ENCODE results near the gene SELENOF. TPM values are rescaled to one million over a fixed set of nuclear protein-coding genes. Genes with fewer than 3 reads are reported as not detected.
"Not testable (repeated sequence)": the region's sequence is repeated elsewhere in the genome, so short reads cannot be mapped to it uniquely, and the experiment has no call there.

The SELENOF gene
- total RNA-seq, 1 donor = 182 TPM

DNA sequence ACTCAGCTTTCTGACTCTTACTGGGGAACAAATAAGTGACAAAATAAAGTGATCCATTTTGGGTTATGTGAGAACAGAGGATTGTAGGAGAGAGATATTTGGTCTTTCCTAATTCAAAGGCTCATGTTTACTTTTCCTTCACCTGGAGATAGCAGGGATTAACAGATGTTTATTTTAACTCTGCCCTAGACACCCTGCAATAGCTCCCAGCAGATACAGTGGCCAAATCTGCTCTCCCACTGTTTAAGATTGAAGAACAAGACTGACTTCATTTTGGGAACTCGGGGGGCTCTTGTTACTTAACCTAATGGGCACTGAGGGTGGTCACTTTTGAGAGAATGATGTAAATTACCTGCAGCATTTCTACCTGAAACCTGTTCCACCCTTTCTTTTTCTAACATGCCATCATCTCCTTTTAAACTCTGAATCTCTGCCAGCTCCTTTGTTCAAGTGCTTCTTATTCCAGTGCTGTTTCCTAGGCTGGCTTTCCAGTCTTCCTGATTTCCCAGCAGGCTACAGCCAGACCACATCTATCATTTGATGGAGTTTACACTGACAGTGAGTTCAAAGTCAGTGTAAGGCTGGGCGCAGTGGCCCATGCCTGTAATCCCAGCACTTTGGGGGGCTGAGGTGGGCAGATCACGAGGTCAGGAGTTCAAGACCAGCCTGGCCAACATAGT lies 90.0 kb downstream of the SELENOF start:
- no peak for DNase-seq (ENCODE audit: insufficient read length, low spot score, missing footprints)
- no peak overlapping the region for H3K4me2 ChIP-seq (ENCODE audit: insufficient read depth, low read length)
- no peak overlapping the region for H3K27ac ChIP-seq (ENCODE audit: low read depth, low read length)
- H2AFZ ChIP-seq (ENCODE audit: low read length) = no peak overlapping the region
- no peaks in the 10 kb centered on the region for H3K79me2 ChIP-seq (ENCODE audit: insufficient read depth, low read length)
- no peaks in the 10 kb centered on the region for H3K9me3 ChIP-seq (ENCODE audit: low read depth, low read length)
- H4K20me1 ChIP-seq (ENCODE audit: insufficient read depth, low read length) = no peaks in the 10 kb centered on the region
- H3K4me3 ChIP-seq (ENCODE audit: insufficient read depth, low read length) = no peak overlapping the region
- H3K27me3 ChIP-seq (ENCODE audit: insufficient read depth, low read length) = peaks cover 17% of the 10 kb centered on the region
- TF ChIP-seq, protein P1, sequence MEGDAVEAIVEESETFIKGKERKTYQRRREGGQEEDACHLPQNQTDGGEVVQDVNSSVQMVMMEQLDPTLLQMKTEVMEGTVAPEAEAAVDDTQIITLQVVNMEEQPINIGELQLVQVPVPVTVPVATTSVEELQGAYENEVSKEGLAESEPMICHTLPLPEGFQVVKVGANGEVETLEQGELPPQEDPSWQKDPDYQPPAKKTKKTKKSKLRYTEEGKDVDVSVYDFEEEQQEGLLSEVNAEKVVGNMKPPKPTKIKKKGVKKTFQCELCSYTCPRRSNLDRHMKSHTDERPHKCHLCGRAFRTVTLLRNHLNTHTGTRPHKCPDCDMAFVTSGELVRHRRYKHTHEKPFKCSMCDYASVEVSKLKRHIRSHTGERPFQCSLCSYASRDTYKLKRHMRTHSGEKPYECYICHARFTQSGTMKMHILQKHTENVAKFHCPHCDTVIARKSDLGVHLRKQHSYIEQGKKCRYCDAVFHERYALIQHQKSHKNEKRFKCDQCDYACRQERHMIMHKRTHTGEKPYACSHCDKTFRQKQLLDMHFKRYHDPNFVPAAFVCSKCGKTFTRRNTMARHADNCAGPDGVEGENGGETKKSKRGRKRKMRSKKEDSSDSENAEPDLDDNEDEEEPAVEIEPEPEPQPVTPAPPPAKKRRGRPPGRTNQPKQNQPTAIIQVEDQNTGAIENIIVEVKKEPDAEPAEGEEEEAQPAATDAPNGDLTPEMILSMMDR (IDR thresholded peaks at IDR 0.05; ENCODE audit: extremely low read depth, low read depth, low read length) = no peak
- no peaks in the 10 kb centered on the region for H3K36me3 ChIP-seq (ENCODE audit: insufficient read depth, low read length)
- H3K4me1 ChIP-seq (ENCODE audit: insufficient read depth, low read length) = no peaks in the 10 kb centered on the region

DNA sequence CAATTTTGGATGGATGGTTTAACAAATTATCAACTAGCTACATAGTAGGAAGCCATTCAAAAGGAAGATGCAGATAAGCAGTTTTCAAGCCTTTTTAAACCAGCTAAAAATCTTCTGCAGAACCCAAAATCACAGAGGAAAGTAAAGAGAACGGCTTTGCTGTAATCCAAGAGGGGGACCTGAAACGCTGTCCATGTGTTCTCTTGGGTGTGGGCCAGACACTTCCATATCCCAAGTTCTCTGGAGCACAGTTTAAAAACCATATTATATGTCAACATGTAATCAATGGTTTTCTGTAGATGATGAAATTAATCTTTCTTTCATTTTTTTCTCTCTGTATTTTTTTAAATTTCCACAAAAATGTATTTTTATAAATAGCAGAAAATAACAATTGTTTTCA lies 90.5 kb downstream of the SELENOF start:
- no peaks in the 10 kb centered on the region for H3K79me2 ChIP-seq (ENCODE audit: insufficient read depth, low read length)
- H2AFZ ChIP-seq (ENCODE audit: low read length) = no peak overlapping the region
- H3K27me3 ChIP-seq (ENCODE audit: insufficient read depth, low read length) = peaks cover 17% of the 10 kb centered on the region
- H3K4me3 ChIP-seq (ENCODE audit: insufficient read depth, low read length) = no peak overlapping the region
- H3K4me1 ChIP-seq (ENCODE audit: insufficient read depth, low read length) = no peaks in the 10 kb centered on the region
- no peaks in the 10 kb centered on the region for H3K36me3 ChIP-seq (ENCODE audit: insufficient read depth, low read length)
- no peak overlapping the region for H3K27ac ChIP-seq (ENCODE audit: low read depth, low read length)
- TF ChIP-seq, protein P1 (IDR thresholded peaks at IDR 0.05; ENCODE audit: extremely low read depth, low read depth, low read length) = no peak
- no peaks in the 10 kb centered on the region for H4K20me1 ChIP-seq (ENCODE audit: insufficient read depth, low read length)
- no peaks in the 10 kb centered on the region for H3K9me3 ChIP-seq (ENCODE audit: low read depth, low read length)
- H3K4me2 ChIP-seq (ENCODE audit: insufficient read depth, low read length) = no peak overlapping the region
- DNase-seq (ENCODE audit: insufficient read length, low spot score, missing footprints) = no peak

DNA sequence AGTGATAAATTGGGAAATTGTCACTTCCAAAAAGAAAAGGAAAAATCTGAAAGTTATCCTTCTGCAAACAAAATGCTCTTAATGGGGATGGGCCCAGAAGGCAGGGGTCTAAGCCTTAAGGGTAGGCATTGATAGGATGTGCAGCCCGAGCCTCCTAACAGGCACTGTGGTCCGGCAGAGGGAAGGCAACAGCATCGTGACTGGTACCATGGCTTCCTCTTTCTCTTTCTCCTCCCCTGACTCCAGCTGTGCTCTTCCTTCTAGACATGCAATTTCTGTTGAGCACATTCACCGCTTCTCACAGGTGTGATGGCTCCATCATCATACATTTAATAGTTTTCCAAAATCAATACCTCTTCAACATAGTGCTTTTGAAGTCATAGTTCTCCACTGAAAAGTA lies 91.5 kb downstream of the SELENOF start:
- TF ChIP-seq, protein P1 (IDR thresholded peaks at IDR 0.05; ENCODE audit: extremely low read depth, low read depth, low read length) = no peak
- no peak overlapping the region for H3K4me3 ChIP-seq (ENCODE audit: insufficient read depth, low read length)
- H3K27ac ChIP-seq (ENCODE audit: low read depth, low read length) = no peak overlapping the region
- no peak overlapping the region for H2AFZ ChIP-seq (ENCODE audit: low read length)
- H4K20me1 ChIP-seq (ENCODE audit: insufficient read depth, low read length) = no peaks in the 10 kb centered on the region
- no peak overlapping the region for H3K4me2 ChIP-seq (ENCODE audit: insufficient read depth, low read length)
- H3K79me2 ChIP-seq (ENCODE audit: insufficient read depth, low read length) = no peaks in the 10 kb centered on the region
- H3K4me1 ChIP-seq (ENCODE audit: insufficient read depth, low read length) = no peaks in the 10 kb centered on the region
- DNase-seq (ENCODE audit: insufficient read length, low spot score, missing footprints) = no peak
- peaks cover 17% of the 10 kb centered on the region for H3K27me3 ChIP-seq (ENCODE audit: insufficient read depth, low read length)
- H3K36me3 ChIP-seq (ENCODE audit: insufficient read depth, low read length) = no peaks in the 10 kb centered on the region
- no peaks in the 10 kb centered on the region for H3K9me3 ChIP-seq (ENCODE audit: low read depth, low read length)

DNA sequence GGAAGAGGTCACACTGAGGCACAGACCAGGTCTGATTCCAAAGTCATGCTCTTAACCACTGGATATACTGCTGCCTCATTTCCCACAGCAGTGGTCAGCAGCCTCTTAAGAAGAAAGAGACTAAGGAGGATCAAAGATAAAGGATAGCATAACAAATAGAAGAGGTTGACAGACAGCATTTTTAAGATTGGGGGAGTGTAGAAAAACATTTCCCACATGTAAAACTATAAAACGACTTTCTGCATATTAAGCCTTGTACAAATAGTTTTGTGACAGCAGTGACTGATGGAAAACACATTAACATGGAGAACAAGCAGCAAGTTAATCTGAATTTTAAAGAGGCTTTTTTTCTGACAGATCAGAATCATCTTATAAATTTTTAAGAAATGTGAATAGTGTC lies 92.0 kb downstream of the SELENOF start:
- no peak overlapping the region for H3K4me2 ChIP-seq (ENCODE audit: insufficient read depth, low read length)
- H3K9me3 ChIP-seq (ENCODE audit: low read depth, low read length) = no peaks in the 10 kb centered on the region
- no peaks in the 10 kb centered on the region for H4K20me1 ChIP-seq (ENCODE audit: insufficient read depth, low read length)
- no peak for DNase-seq (ENCODE audit: insufficient read length, low spot score, missing footprints)
- H2AFZ ChIP-seq (ENCODE audit: low read length) = no peak overlapping the region
- no peaks in the 10 kb centered on the region for H3K79me2 ChIP-seq (ENCODE audit: insufficient read depth, low read length)
- no peaks in the 10 kb centered on the region for H3K36me3 ChIP-seq (ENCODE audit: insufficient read depth, low read length)
- no peak overlapping the region for H3K4me3 ChIP-seq (ENCODE audit: insufficient read depth, low read length)
- H3K27ac ChIP-seq (ENCODE audit: low read depth, low read length) = no peak overlapping the region
- TF ChIP-seq, protein P1 (IDR thresholded peaks at IDR 0.05; ENCODE audit: extremely low read depth, low read depth, low read length) = no peak
- H3K4me1 ChIP-seq (ENCODE audit: insufficient read depth, low read length) = no peaks in the 10 kb centered on the region
- H3K27me3 ChIP-seq (ENCODE audit: insufficient read depth, low read length) = peaks cover 17% of the 10 kb centered on the region

DNA sequence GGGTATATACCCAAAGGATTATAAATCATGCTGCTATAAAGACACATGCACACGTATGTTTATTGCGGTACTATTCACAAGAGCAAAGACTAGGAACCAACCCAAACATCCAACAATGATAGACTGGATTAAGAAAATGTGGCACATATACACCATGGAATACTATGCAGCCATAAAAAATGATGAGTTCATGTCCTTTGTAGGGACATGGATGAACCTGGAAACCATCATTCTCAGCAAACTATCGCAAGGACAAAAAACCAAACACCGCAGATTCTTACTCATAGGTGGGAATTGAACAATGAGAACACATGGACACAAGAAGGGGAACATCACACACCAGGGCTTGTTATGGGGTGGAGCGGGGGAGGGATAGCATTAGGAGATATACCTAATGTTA lies 94.0 kb downstream of the SELENOF start:
- H4K20me1 ChIP-seq (ENCODE audit: insufficient read depth, low read length); H3K36me3 ChIP-seq (ENCODE audit: insufficient read depth, low read length); H3K4me3 ChIP-seq (ENCODE audit: insufficient read depth, low read length); H3K4me1 ChIP-seq (ENCODE audit: insufficient read depth, low read length); H2AFZ ChIP-seq (ENCODE audit: low read length); H3K79me2 ChIP-seq (ENCODE audit: insufficient read depth, low read length); H3K27ac ChIP-seq (ENCODE audit: low read depth, low read length); H3K9me3 ChIP-seq (ENCODE audit: low read depth, low read length); DNase-seq (ENCODE audit: insufficient read length, low spot score, missing footprints); H3K4me2 ChIP-seq (ENCODE audit: insufficient read depth, low read length): not testable (repeated sequence)
- peaks cover 14% of the 10 kb centered on the region for H3K27me3 ChIP-seq (ENCODE audit: insufficient read depth, low read length)

DNA sequence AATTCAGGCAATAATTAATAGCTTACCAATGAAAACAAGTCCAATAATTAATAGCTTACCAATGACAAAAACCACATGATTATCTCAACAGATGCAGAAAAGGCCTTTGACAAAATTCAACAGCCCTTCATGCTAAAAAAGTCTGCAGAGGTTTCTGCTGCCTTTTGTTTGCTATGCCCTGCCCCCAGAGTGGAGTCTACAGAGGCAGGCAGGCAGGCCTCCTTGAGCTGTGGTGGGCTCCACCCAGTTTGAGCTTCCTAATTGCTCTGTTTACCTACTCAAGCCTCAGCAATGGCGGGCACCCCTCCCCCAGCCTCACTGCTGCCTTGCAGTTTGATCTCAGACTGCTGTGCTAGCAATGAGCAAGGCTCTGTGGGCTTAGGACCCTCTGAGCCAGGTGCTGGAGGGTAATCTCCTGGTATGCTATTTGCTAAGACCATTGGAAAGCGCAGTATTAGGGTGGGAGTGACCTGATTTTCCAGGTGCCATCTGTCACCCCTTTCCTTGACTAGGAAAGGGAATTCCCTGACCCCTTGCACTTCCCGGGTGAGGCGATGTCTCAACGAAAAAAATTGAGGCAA lies 96.6 kb downstream of the SELENOF start:
- not testable (repeated sequence) for H3K27ac ChIP-seq (ENCODE audit: low read depth, low read length); DNase-seq (ENCODE audit: insufficient read length, low spot score, missing footprints); H3K36me3 ChIP-seq (ENCODE audit: insufficient read depth, low read length); H3K79me2 ChIP-seq (ENCODE audit: insufficient read depth, low read length); H3K4me3 ChIP-seq (ENCODE audit: insufficient read depth, low read length); H3K9me3 ChIP-seq (ENCODE audit: low read depth, low read length); H4K20me1 ChIP-seq (ENCODE audit: insufficient read depth, low read length); H3K4me1 ChIP-seq (ENCODE audit: insufficient read depth, low read length); H3K4me2 ChIP-seq (ENCODE audit: insufficient read depth, low read length); H3K27me3 ChIP-seq (ENCODE audit: insufficient read depth, low read length); H2AFZ ChIP-seq (ENCODE audit: low read length)

Data from osteoblast (primary cell).